Measurements from ENCODE around the gene FXYD2. TPM values are rescaled to one million over a fixed set of nuclear protein-coding genes. Genes with fewer than 3 reads are reported as not detected.

Gene FXYD2
- total and polyA plus RNA-seq, 10 of the 15 experiments (the other 5 are each of a cell fraction or from before 2014, with no cell fraction given) = 1.2 to 4.5 (median 2.4) TPM

GRCh38 chr11:117817368-117818040 lies 7.0 kb downstream of the FXYD2 start (continued):
- no peak for TF ChIP-seq REST (IDR thresholded peaks at IDR 0.05; ENCODE audit: low read depth, low read length)
- peak; percentile 37; the same call in 1 of the 2 replicates for TF ChIP-seq ZSCAN29 (IDR thresholded peaks at IDR 0.05)
- no peak for TF ChIP-seq MEF2A (IDR thresholded peaks at IDR 0.05; ENCODE audit: insufficient read depth, low read depth, low read length)
- no peak; a peak in 1 of 4 replicates for TF ChIP-seq EP300 (IDR thresholded peaks at IDR 0.05; ENCODE audit: borderline replicate concordance in 1 of 2, control insufficient read depth in 1 of 2, low read depth in 2 of 2, low read length in 2 of 2)
- no peak for TF ChIP-seq SPI1 (IDR thresholded peaks at IDR 0.05; ENCODE audit: borderline replicate concordance, insufficient read depth, low read depth, low read length)
- TF ChIP-seq MYB (IDR thresholded peaks at IDR 0.05; ENCODE audit: borderline replicate concordance, low read depth, low read length) = no peak
- TF ChIP-seq SMARCA5 (IDR thresholded peaks at IDR 0.05) = peak; percentile 73; the same call in 1 of the 2 replicates
- TF ChIP-seq FOS (IDR thresholded peaks at IDR 0.05; ENCODE audit: borderline replicate concordance, extremely low read depth, insufficient read length) = no peak
- no peak for TF ChIP-seq CHD4 (IDR thresholded peaks at IDR 0.05)
- TF ChIP-seq JUND (IDR thresholded peaks at IDR 0.05; ENCODE audit: low read depth, low read length) = no peak
- TF ChIP-seq LARP7 (IDR thresholded peaks at IDR 0.05) = no peak
- peak; percentile 84 for TF ChIP-seq RAD51 (IDR thresholded peaks at IDR 0.05)
- TF ChIP-seq CTCF (IDR thresholded peaks at IDR 0.05 in 2 of 3, conservative IDR thresholded peaks at IDR 0.05 in 1 of 3; ENCODE audit: control insufficient read depth in 2 of 3, extremely low read depth in 1 of 3, insufficient read depth in 1 of 3, low read depth in 3 of 3, low read length in 3 of 3) = peak; percentile 98 to 100 (median 99)
- peak; percentile 69 for TF ChIP-seq ZNF592 (IDR thresholded peaks at IDR 0.05)
- no peak for TF ChIP-seq CEBPZ (IDR thresholded peaks at IDR 0.05; ENCODE audit: low read depth, low read length)
